GM12891 (cell line): ENCODE measurements around the gene NALCN.

Experiments used
- POLR2A ChIP-seq: IDR thresholded peaks from 2 replicates; pipeline ENCODE4 v1.6.1; 2011; ENCODE audit warnings: low read depth, low read length, control low read depth
- POLR2AphosphoS5 ChIP-seq: IDR thresholded peaks from 2 replicates; pipeline ENCODE4 v1.6.1; 2011; ENCODE audit warnings: low read depth, low read length, control low read depth

- TF ChIP-seq POLR2AphosphoS5 (no peak), POLR2A (no peak)
Measured at GRCh38 chr13:101309014-101309619, 107.2 kb downstream of the NALCN start.
